Left lung (tissue), 10 donors: Measurements from ENCODE around the gene SDK1. TPM values are rescaled to one million over a fixed set of nuclear protein-coding genes. Genes with fewer than 3 reads are reported as not detected.
A peak's percentile ranks its signal among the peaks of the same experiment; 100 is the strongest.

Source experiments
- ATAC-seq: fragments of 200-7000 bp; cut with Tn5 transposase; one replicate; pipeline ENCODE4 v1.9.1; 2020; ENCODE audit warnings: moderate library complexity
- DNase-seq, 4 donors: peaks; one replicate each; pipeline ENCODE4 v3.0.0-alpha.2; 2013 to 2020
- H3K27ac ChIP-seq, 2 donors: fragments of 200-600 bp; sonication (generic) in 1 of 2; one replicate each; pipeline versions ENCODE4 v1.5.0 to v1.8.0; 2020 to 2021
- H3K27me3 ChIP-seq, 2 donors: fragments of 200-600 bp; sonication (generic) in 1 of 2; one replicate each; pipeline versions ENCODE4 v1.5.0 to v1.8.0; 2020 to 2021
- H3K36me3 ChIP-seq, 2 donors: fragments of 200-600 bp; sonication (generic) in 1 of 2; one replicate each; pipeline versions ENCODE4 v1.5.0 to v1.8.0; 2020 to 2021
- H3K4me1 ChIP-seq, 2 donors: fragments of 200-600 bp; one replicate each; pipeline ENCODE4 v1.8.0; 2021
- H3K4me3 ChIP-seq, 2 donors: fragments of 200-600 bp; sonication (generic) in 1 of 2; one replicate each; pipeline versions ENCODE4 v1.5.0 to v1.8.0; 2020 to 2021; ENCODE audit warnings: mild to moderate bottlenecking in 1 of 2
- H3K9me3 ChIP-seq, 2 donors: fragments of 200-600 bp; sonication (generic) in 1 of 2; one replicate each; pipeline versions ENCODE4 v1.5.0 to v1.8.0; 2020 to 2021
- intact Hi-C, 2 donors: fragments of 100-400 bp; cut with DNase I; formaldehyde crosslinking; loops; one replicate each; pipeline versions ENCODE4 v1.11.2 to v1.14.2; 2022
- polyA plus RNA-seq, 6 donors: library from polyadenylated mRNA; unstranded; fragments of 120-200 nt; gene quantifications; one replicate each; pipeline ENCODE4 v1.2.1, GENCODE V29; 2013; ENCODE audit not compliant: insufficient read length in 6 of 6
- total RNA-seq, 2 donors: library from RNA; stranded (reverse); fragmentation: NEBNext Ultra II Directional; extraction: Animal tissue kit (Norgen Biotek cat#: 25700); gene quantifications; one replicate each; pipeline ENCODE4 v1.2.1, GENCODE V29; 2021
- TF ChIP-seq, protein P1 (sequence below), 2 donors: fragments of 200-600 bp; sonication (generic) in 1 of 2; IDR thresholded peaks; one replicate each; pipeline versions ENCODE4 v1.5.0 to v1.8.0; 2021; ENCODE audit warnings: antibody characterized with exemption in 2 of 2
- donor health status: DM: no; HTN: yes; CAD: no.
- donor health status: DM: no; HTN: no; CAD: no.

The SDK1 gene
- total and polyA plus RNA-seq, 8 donors, result 5.5 to 17.6 (median 13.0) TPM

DNA sequence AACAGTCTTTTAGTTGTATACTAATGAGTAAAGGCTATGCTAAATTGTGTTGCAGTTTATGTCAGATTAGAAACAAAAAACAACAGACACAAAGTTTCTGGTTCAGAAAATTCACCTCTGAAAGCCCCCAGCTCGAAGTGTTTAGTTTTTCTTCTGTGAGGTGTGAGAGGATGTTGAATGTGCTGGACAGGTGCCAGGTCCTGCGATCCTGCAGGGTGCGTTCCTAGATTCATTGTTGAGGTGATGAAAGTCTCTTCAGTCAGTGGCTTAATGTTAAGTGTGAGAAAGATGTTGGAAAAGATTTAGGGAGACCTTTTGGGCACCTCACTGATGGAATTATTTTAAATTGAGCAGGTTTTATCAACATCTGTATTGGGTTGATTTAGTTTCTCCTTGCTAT lies 287.3 kb downstream of the SDK1 start:
- H3K9me3 ChIP-seq, result no peaks in the 10 kb centered on the region
- intact Hi-C loops, result no loop called here
- H3K4me3 ChIP-seq, result no peak overlapping the region
- no peaks in the 10 kb centered on the region for H3K36me3 ChIP-seq
- no peaks in the 10 kb centered on the region for H3K27me3 ChIP-seq
- TF ChIP-seq, protein P1, sequence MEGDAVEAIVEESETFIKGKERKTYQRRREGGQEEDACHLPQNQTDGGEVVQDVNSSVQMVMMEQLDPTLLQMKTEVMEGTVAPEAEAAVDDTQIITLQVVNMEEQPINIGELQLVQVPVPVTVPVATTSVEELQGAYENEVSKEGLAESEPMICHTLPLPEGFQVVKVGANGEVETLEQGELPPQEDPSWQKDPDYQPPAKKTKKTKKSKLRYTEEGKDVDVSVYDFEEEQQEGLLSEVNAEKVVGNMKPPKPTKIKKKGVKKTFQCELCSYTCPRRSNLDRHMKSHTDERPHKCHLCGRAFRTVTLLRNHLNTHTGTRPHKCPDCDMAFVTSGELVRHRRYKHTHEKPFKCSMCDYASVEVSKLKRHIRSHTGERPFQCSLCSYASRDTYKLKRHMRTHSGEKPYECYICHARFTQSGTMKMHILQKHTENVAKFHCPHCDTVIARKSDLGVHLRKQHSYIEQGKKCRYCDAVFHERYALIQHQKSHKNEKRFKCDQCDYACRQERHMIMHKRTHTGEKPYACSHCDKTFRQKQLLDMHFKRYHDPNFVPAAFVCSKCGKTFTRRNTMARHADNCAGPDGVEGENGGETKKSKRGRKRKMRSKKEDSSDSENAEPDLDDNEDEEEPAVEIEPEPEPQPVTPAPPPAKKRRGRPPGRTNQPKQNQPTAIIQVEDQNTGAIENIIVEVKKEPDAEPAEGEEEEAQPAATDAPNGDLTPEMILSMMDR (IDR thresholded peaks at IDR 0.05), result no peak
- no peak overlapping the region for H3K27ac ChIP-seq
- ATAC-seq (no peak), DNase-seq (peak in 1 of 4 donors; percentile 17)
- no peaks in the 10 kb centered on the region for H3K4me1 ChIP-seq

- no peaks in the 10 kb centered on the region for H3K27me3 ChIP-seq
- DNase-seq (no peak), ATAC-seq (no peak)
- H3K27ac ChIP-seq, result no peak overlapping the region
- no peaks in the 10 kb centered on the region for H3K9me3 ChIP-seq
- H3K4me1 ChIP-seq, result no peaks in the 10 kb centered on the region
- intact Hi-C loops, result no loop called here
- TF ChIP-seq, protein P1 (IDR thresholded peaks at IDR 0.05), result no peak
- no peak overlapping the region for H3K4me3 ChIP-seq
- no peaks in the 10 kb centered on the region for H3K36me3 ChIP-seq
Observed at GRCh38 chr7:3589752-3590151, 288.7 kb downstream of the SDK1 start.

- no peaks in the 10 kb centered on the region for H3K27me3 ChIP-seq
- intact Hi-C loops, result no loop called here
- H3K4me1 ChIP-seq, result no peaks in the 10 kb centered on the region
- no peak for ATAC-seq
- DNase-seq, result no peak
- H3K36me3 ChIP-seq, result no peaks in the 10 kb centered on the region
- H3K4me3 ChIP-seq, result no peak overlapping the region
- H3K27ac ChIP-seq, result no peak overlapping the region
- TF ChIP-seq, protein P1 (IDR thresholded peaks at IDR 0.05), result no peak
- H3K9me3 ChIP-seq, result no peaks in the 10 kb centered on the region
Observed at GRCh38 chr7:3591219-3591618, 290.2 kb downstream of the SDK1 start.

GRCh38 chr7:3591944-3592343 lies 290.9 kb downstream of the SDK1 start:
- no peak for ATAC-seq
- intact Hi-C loops, result no loop called here
- no peak overlapping the region for H3K4me3 ChIP-seq
- no peak for DNase-seq
- TF ChIP-seq, protein P1 (IDR thresholded peaks at IDR 0.05), result no peak
- no peaks in the 10 kb centered on the region for H3K36me3 ChIP-seq
- no peaks in the 10 kb centered on the region for H3K27me3 ChIP-seq
- no peak overlapping the region for H3K27ac ChIP-seq
- no peaks in the 10 kb centered on the region for H3K4me1 ChIP-seq
- no peaks in the 10 kb centered on the region for H3K9me3 ChIP-seq

GRCh38 chr7:3592401-3593134 lies 291.5 kb downstream of the SDK1 start:
- no peak overlapping the region for H3K4me3 ChIP-seq
- DNase-seq, result peak in 1 of 4 donors; percentile 11
- no peak overlapping the region for H3K27ac ChIP-seq
- H3K9me3 ChIP-seq, result no peaks in the 10 kb centered on the region
- TF ChIP-seq, protein P1 (IDR thresholded peaks at IDR 0.05), result no peak
- H3K27me3 ChIP-seq, result no peaks in the 10 kb centered on the region
- no peaks in the 10 kb centered on the region for H3K36me3 ChIP-seq
- intact Hi-C loops, result no loop called here
- no peak for ATAC-seq
- H3K4me1 ChIP-seq, result no peaks in the 10 kb centered on the region
